Measurements from ENCODE around the gene TRIM9.
"Not testable (repeated sequence)": the region's sequence is repeated elsewhere in the genome, so short reads cannot be mapped to it uniquely, and the experiment has no call there.

The TRIM9 gene

GRCh38 chr14:50998612-50999011 lies 96.3 kb downstream of the TRIM9 start:
- DNase-seq, result no peak

- DNase-seq, result no peak
These were observed 97.2 kb downstream of the TRIM9 start for GRCh38 chr14:50997712-50998111.

GRCh38 chr14:50994158-50994557 lies 100.7 kb downstream of the TRIM9 start:
- DNase-seq, result not testable (repeated sequence)

DNA sequence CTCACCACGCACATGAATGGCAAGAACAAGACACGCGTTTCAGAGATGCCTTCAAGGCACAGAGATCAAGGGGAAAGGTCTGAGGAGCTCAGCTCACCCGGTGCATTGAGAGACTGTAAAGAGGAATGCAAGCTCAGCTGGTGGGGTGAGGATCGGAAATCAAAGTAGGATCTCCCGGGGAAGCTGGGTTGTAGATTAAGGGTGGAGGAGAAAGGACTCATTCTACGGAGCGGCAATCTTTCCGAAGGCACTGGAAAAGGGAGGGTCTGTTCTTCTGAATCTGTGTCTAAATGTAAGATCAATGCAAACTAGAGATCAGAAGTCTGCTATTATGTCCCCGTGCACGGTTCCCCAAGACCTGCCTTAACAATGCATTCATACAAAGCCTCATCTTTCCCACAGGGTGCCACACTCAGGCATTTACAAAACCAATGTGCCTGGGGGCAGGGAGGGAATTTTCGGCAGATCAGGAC lies 109.0 kb downstream of the TRIM9 start:
- DNase-seq, result no peak

GRCh38 chr14:50985124-50985858 lies 109.6 kb downstream of the TRIM9 start:
- no peak for DNase-seq

GRCh38 chr14:50984036-50984710 lies 110.7 kb downstream of the TRIM9 start:
- DNase-seq, result no peak

DNA sequence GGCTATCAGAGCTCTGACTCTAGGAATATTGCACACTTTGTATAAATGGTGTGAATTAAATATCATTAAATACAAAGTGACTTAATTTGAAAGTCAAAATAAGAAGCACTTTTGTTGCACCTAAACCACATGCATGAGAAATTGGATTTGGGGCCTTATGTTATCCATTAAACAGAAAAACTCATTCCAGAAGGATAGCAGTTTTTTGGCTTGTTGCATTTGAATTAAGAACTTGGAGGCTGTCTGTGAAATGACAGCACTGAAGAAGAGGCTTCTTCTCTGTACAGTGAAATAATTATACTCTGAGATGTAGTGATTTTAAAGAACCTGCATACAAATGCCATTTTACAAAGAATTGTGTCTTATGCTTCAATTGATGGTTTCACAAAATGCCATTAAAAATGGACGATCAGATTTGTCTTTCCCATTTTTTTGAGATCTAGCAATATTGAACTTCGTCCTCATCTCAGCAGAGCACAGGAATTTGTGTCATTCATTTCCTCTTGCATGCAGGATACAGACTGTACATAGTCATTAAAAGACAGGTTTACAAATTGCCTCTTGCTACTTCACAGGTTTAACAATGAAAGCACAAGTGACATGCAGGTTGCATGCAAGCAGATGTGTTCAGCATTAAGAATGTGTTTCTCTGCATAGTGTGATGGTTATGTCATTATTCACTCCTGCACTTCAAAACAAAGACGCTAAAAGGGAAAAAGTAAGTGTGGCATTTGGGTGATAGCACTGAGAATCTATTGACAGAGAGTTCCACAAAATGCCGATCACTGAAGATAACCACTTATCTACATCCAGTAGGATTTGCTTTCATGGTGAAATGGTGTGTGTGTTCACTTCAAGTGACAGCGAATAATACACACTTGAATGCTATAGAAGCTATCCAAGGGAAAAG lies 114.7 kb downstream of the TRIM9 start:
- DNase-seq, result no peak

GRCh38 chr14:50978888-50979287 lies 116.0 kb downstream of the TRIM9 start:
- DNase-seq, result no peak

GRCh38 chr14:50978529-50978871 lies 116.4 kb downstream of the TRIM9 start:
- DNase-seq, result no peak

DNA sequence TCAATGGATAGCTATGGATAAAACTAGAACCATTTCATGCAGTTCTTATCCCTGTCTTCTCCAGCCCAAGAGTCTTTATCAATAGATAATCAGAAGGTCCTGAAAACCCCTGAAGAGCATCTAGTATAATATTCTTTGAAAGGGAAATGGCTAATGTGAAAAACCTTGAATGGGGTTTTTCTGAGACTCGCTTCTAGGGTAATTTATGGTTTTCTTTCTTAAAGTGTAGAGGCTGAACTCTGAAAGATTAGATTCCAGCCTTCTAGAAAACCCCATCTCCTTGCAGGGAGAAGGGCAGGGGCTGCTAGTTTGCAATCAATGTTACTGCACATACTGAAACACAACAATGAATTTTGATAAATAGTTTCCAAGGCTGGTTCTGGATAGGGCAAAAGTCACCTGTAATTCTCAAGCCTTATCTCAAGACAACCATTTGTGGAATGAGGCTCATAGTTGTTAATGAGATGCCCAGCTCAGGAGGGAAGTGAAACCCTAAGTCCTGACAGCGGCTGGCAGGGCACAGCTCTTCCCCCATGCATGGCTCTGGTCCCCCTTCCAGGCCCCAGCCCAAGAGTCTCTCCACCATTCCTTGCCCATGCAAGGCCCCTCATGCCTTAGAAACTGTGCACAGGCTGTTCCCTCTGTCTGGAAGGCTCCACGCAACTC lies 116.9 kb downstream of the TRIM9 start:
- DNase-seq, result no peak

DNA sequence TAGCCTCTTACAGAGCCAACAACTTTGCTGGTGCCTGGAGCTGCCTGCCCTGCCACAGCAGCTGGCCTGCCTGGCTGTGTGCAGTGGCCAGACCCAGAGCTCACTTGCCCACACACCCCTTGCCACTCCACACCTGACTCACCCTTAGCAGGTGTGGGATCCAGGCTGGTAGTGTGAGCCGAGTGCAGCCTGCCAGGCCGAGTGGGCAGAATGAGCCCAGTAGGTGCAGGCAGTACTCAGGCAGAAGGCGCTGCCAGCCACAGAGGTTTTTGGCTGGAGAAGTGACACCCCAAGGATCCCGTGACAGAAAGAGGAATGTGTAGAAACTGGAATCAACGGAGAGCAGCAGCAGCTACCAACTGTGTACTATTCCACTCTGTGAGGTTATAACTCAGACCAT lies 120.8 kb downstream of the TRIM9 start:
- DNase-seq, result no peak

- no peak for DNase-seq
These were observed 122.2 kb downstream of the TRIM9 start for GRCh38 chr14:50972734-50973133.

DNA sequence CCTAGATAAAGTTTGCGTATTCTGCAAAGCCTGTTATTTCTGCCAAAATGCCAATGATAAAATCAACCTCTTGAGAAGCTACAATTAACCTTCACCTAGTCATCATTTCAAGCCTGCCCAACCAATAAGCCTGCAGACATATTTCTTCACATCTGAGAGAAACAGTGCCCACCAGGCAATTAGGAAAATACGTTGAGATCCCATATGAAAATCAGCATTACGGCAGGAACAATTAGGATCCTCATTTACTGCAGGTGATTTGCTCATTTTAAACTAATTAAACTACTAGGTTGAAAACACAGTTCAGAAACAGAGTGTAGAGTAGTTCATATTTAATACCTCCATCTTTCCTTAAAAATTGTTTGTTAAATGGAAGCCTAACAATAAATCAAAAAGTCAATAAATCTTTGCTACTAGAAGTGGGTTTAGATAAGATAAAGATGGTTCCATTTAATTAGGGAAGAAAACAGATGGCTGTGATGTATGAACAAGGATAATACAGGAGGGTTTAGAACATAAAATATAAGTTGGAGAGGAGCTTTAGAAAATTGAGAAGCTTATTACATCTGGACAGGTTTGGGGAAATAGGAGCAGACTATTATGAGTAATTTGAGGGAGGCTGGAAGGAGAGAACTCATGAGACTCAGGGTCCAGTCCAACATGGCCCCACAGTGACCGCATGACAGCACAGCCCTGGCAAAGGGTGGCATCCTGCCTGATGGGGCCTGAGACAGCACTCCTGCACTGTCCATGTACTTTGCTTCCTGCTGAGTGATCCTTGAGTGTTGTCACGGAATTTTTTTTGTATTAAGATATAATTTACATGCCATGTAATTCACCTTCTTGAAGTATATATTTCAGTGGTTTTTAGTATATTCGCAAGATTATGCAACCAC lies 123.8 kb downstream of the TRIM9 start:
- DNase-seq, result no peak

- DNase-seq, result no peak
These were observed 127.1 kb downstream of the TRIM9 start for GRCh38 chr14:50967790-50968189.

GRCh38 chr14:50967103-50967502 lies 127.8 kb downstream of the TRIM9 start:
- DNase-seq, result no peak

DNA sequence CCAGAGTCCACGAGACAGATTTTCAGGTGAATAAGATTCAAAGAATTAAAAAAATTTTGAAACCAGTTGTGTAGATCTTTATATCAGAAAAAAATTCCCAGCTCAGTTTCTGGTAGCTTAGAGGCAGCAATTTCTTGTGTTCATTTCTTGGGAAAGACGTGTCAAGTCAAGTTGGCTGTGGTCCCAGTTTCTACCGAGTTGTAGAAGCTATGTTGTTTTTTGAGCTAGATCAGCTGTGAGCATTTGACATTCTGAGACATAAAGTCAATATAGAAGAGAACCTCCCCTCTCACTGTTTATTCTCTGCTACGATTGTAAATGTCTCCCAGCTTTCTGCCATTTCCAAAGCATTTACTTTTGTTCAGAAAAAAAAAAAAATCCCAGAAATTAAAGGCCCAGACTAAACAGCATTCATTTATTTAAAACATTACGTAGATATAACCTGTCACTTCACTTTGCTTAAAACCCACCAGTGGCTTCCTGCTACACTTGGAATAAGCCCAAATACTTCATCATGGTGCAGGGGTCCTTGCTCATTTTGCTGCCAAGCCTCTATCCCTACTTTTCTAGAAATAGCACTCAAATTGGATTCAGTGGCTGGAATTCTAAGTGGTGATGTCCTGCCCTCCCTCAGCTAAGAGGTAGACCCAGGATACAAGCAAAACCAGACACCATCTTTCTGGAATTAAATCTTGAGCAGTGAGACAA lies 130.1 kb downstream of the TRIM9 start:
- DNase-seq, result no peak

- no peak for DNase-seq
These were observed 131.0 kb downstream of the TRIM9 start for GRCh38 chr14:50963919-50964318.

GRCh38 chr14:50961605-50962221 lies 133.2 kb downstream of the TRIM9 start:
- no peak for DNase-seq

DNA sequence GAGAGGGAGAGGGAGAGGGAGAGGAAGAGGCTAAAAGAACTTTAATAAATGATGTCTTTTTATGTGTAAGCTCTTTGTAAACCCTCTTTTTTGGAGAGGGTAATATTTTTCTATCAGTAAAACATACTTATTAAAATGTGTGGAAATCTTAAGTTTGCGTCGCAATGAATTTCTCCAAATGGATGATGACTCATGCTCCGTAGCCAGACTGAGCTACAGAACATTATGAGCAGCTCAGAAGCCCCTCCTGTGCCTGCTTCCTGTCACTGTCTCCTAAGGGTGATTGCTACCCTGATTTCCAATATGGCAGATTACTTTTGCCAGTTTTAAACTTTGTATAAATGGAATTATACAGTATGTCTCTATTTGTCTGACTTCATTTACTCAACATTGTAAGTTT lies 137.6 kb downstream of the TRIM9 start:
- DNase-seq, result no peak

DNA sequence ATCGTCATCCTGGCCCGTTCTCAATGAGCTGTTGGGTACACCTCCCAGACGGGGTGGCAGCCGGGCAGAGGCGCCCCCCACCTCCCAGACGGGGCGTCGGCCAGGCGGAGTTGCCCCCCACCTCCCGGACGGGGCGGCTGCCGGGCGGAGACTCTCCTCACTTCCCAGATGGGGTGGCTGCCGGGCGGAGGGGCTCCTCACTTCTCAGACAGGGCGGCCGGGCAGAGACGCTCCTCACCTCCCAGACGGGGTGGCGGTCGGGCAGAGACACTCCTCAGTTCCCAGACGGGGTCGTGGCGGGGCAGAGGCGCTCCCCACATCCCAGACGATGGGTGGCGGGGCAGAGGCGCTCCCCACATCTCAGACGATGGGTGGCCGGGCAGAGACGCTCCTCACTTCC lies 138.5 kb downstream of the TRIM9 start:
- DNase-seq, result not testable (repeated sequence)
